BE2C (cell line): ENCODE results near the gene FEM1C.

ENCODE experiments used
- DNase-seq: peaks from one replicate; pipeline ENCODE4 v3.0.0-alpha.2; 2020
- H3K27me3 ChIP-seq: fragments of 250-450 bp; sonication (Bioruptor Pico); 2 replicates; pipeline ENCODE4 v1.5.1; 2020; ENCODE audit warnings: mild to moderate bottlenecking
- H3K36me3 ChIP-seq: fragments of 250-450 bp; sonication (Bioruptor Pico); 2 replicates; pipeline ENCODE4 v1.5.1; 2020; ENCODE audit warnings: mild to moderate bottlenecking
- H3K4me1 ChIP-seq: fragments of 250-450 bp; sonication (Bioruptor Pico); 2 replicates; pipeline ENCODE4 v1.5.1; 2020
- H3K4me3 ChIP-seq: 2 replicates; pipeline ENCODE4 v1.5.1; 2011; ENCODE audit warnings: low read depth, low read length
- H3K9me3 ChIP-seq: fragments of 250-450 bp; sonication (Bioruptor Pico); 2 replicates; pipeline ENCODE4 v1.5.1; 2020
- CTCF ChIP-seq: IDR thresholded peaks from 2 replicates; pipeline ENCODE4 v1.5.1; 2012; ENCODE audit warnings: mild to moderate bottlenecking, low read depth, low read length

Gene FEM1C

GRCh38 chr5:115565233-115565632 lies 20.7 kb upstream of the FEM1C start:
- H3K36me3 ChIP-seq, result no peaks in the 10 kb centered on the region
- no peak for TF ChIP-seq CTCF
- H3K4me3 ChIP-seq, result no peak overlapping the region
- peak; percentile 39 for DNase-seq
- H3K9me3 ChIP-seq, result no peaks in the 10 kb centered on the region
- H3K27me3 ChIP-seq, result no peaks in the 10 kb centered on the region
- H3K4me1 ChIP-seq, result no peaks in the 10 kb centered on the region

GRCh38 chr5:115561176-115561575 lies 16.6 kb upstream of the FEM1C start:
- Histone ChIP-seq H3K4me1 (no peaks in the 10 kb centered on the region), H3K9me3 (no peaks in the 10 kb centered on the region), H3K4me3 (no peak overlapping the region), H3K27me3 (no peaks in the 10 kb centered on the region), H3K36me3 (no peaks in the 10 kb centered on the region)
- no peak for TF ChIP-seq CTCF
- no peak for DNase-seq

GRCh38 chr5:115559524-115559923 lies 14.9 kb upstream of the FEM1C start:
- no peaks in the 10 kb centered on the region for H3K27me3 ChIP-seq
- DNase-seq, result no peak
- TF ChIP-seq CTCF, result no peak

GRCh38 chr5:115558388-115558956 lies 13.9 kb upstream of the FEM1C start:
- Histone ChIP-seq H3K4me1 (no peaks in the 10 kb centered on the region), H3K4me3 (no peak overlapping the region), H3K27me3 (no peaks in the 10 kb centered on the region), H3K36me3 (no peaks in the 10 kb centered on the region), H3K9me3 (no peaks in the 10 kb centered on the region)
- DNase-seq, result no peak
- TF ChIP-seq CTCF, result no peak

More at GRCh38 chr5:115559524-115559923, 14.9 kb upstream of the FEM1C start:
- Histone ChIP-seq H3K36me3 (no peaks in the 10 kb centered on the region), H3K9me3 (no peaks in the 10 kb centered on the region), H3K4me3 (no peak overlapping the region), H3K4me1 (no peaks in the 10 kb centered on the region)

- Histone ChIP-seq H3K4me3 (no peak overlapping the region), H3K9me3 (no peaks in the 10 kb centered on the region), H3K27me3 (no peaks in the 10 kb centered on the region), H3K4me1 (no peaks in the 10 kb centered on the region), H3K36me3 (no peaks in the 10 kb centered on the region)
- DNase-seq, result no peak
- TF ChIP-seq CTCF, result no peak
Observed at GRCh38 chr5:115557667-115558387, 13.3 kb upstream of the FEM1C start.

- DNase-seq, result no peak
- Histone ChIP-seq H3K9me3 (no peaks in the 10 kb centered on the region), H3K4me1 (no peaks in the 10 kb centered on the region), H3K27me3 (no peaks in the 10 kb centered on the region), H3K4me3 (no peak overlapping the region), H3K36me3 (no peaks in the 10 kb centered on the region)
- TF ChIP-seq CTCF, result no peak
Observed at GRCh38 chr5:115556276-115556675, 11.7 kb upstream of the FEM1C start.
